ENCODE results near the gene TAS1R1. TPM values are rescaled to one million over a fixed set of nuclear protein-coding genes. Genes with fewer than 3 reads are reported as not detected.

The TAS1R1 gene
- total RNA-seq, 1 donor from 2014 or later, result not detected

DNA sequence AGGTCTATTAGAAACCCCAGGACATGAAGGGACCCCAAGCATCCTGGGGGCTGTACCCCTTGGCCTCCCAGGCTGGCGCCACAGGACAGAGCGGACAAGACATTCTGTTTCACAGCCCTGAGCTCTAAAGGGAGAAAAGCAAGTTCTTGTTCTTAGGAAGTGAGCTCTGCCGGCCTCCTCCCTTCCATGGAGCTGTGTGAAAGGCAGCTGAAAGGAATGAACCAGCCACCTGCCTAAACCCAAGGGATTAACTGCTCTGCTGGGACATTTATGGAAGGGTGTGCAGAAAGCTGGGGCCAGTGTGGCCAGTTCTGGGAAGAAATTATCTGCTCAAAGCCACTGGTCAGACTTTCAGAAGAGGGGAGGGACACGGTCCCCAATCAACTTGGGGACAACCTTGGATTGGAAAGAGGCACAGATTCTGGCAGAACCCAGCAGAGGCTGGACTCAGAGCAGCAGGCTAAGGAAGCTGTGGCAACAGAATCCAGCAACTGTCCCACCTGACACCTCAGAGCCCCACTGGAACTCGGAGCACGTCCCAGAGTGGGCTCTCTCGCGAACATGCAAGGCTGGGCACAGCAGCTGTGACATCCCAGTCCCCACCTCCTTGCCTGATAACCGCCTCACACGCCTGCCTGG, 45.4 kb downstream of the TAS1R1 start:
- peaks cover 46% of the 10 kb centered on the region for H3K4me1 Mint-ChIP-seq (ENCODE audit: low read depth)
- TF ChIP-seq, protein P1, sequence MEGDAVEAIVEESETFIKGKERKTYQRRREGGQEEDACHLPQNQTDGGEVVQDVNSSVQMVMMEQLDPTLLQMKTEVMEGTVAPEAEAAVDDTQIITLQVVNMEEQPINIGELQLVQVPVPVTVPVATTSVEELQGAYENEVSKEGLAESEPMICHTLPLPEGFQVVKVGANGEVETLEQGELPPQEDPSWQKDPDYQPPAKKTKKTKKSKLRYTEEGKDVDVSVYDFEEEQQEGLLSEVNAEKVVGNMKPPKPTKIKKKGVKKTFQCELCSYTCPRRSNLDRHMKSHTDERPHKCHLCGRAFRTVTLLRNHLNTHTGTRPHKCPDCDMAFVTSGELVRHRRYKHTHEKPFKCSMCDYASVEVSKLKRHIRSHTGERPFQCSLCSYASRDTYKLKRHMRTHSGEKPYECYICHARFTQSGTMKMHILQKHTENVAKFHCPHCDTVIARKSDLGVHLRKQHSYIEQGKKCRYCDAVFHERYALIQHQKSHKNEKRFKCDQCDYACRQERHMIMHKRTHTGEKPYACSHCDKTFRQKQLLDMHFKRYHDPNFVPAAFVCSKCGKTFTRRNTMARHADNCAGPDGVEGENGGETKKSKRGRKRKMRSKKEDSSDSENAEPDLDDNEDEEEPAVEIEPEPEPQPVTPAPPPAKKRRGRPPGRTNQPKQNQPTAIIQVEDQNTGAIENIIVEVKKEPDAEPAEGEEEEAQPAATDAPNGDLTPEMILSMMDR (IDR thresholded peaks at IDR 0.05), result no peak
- H3K9me3 Mint-ChIP-seq (ENCODE audit: low read depth), result no peaks in the 10 kb centered on the region
- H3K27ac Mint-ChIP-seq (ENCODE audit: unreplicated experiment), result peak overlapping the region; percentile 98
- H3K27me3 Mint-ChIP-seq (ENCODE audit: low read depth), result no peaks in the 10 kb centered on the region
- peaks cover 10% of the 10 kb centered on the region for H3K36me3 Mint-ChIP-seq (ENCODE audit: low read depth)
- H3K4me3 Mint-ChIP-seq (ENCODE audit: unreplicated experiment), result peak overlapping the region; percentile 86
- no peak for DNase-seq (ENCODE audit: low spot score)

DNA sequence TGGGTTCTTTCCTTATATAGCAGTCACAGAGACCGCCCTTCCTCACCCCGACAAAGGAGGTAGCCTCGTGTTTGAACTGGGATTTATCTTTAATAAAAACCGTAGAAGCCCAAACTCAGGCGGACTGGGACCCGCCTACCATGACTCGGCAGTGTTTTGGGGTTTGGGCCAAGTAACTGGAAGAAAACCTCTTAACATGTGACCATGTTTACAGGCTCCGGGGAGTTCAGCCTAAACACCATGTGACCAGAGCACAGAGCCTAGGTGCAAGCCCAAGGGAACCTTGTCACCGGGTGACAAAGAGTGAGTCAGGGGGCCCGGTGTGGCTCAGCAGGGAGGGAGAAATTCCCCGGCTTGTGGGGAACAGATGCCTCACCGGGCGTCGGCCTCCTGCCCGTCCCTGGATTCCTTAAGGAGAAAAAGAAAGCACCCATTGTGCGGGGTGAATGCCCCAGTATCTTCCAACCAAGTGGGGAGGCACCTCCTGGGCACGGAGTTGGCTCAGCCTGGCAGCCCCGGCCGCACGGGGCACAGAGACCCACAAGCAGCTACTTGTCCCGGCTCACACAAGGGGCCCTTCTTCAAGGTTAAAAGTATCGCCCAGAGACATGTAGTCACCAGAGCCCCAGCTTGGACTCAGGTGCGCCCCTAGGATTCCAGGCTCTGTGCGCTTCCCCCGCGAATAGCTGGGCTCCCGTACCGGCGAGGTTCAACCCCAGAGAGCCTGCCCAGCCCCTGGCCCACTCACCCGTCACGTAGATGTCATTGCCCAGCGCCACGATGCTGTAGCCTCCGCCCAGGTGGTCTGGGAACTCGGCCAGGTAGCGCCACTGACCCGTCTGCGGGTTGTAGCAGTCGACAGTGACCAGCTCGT, 46.2 kb downstream of the TAS1R1 start:
- Mint-ChIP-seq H3K27me3 (ENCODE audit: low read depth) (no peaks in the 10 kb centered on the region), H3K4me1 (ENCODE audit: low read depth) (peaks cover 42% of the 10 kb centered on the region), H3K9me3 (ENCODE audit: low read depth) (no peaks in the 10 kb centered on the region), H3K27ac (ENCODE audit: unreplicated experiment) (peak overlapping the region; percentile 98), H3K4me3 (ENCODE audit: unreplicated experiment) (peak overlapping the region; percentile 86), H3K36me3 (ENCODE audit: low read depth) (peaks cover 4% of the 10 kb centered on the region)
- TF ChIP-seq, protein P1 (IDR thresholded peaks at IDR 0.05), result no peak
- DNase-seq (ENCODE audit: low spot score), result no peak

DNA sequence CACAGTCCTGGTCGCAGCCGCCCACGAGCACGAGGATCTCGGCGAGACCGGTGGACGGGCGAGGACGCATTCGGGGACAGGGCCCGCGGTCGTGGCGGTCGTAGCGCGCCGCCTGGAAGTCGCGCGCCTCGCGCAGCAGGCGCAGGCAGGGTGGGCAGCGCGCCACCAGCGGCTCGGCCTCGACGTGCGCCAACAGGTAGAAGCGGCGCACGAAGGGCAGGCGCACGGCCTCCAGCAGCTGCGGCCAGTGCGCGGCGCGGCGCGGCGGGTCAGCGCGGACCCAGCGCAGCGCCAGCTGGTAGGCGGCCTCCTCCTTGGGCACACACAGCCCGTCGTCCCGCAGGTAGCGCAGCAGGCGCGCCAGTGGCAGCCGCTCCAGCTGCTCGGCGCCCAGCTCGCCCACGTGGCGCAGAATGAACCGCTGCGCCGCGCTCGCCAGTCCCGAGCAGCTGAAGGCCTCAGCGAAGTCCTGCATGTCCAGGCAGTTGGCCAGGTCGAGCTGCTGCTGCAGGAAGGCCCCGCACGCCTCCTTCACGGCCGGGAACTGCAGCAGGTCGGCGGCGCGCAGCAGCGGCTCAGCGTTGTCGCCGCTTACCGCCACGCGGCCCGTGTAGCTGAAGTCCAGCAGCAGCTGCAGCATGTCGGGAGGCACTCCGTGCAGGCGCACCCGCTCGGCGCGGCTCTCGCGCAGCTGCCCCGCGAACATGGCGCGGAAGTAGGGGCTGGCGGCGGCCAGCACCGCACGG, 47.0 kb downstream of the TAS1R1 start:
- TF ChIP-seq, protein P1 (IDR thresholded peaks at IDR 0.05), result peak; percentile 4
- H3K9me3 Mint-ChIP-seq (ENCODE audit: low read depth), result no peaks in the 10 kb centered on the region
- peak overlapping the region; percentile 98 for H3K27ac Mint-ChIP-seq (ENCODE audit: unreplicated experiment)
- DNase-seq (ENCODE audit: low spot score), result no peak
- peaks cover 1% of the 10 kb centered on the region for H3K36me3 Mint-ChIP-seq (ENCODE audit: low read depth)
- no peaks in the 10 kb centered on the region for H3K27me3 Mint-ChIP-seq (ENCODE audit: low read depth)
- peaks cover 38% of the 10 kb centered on the region for H3K4me1 Mint-ChIP-seq (ENCODE audit: low read depth)
- peak overlapping the region; percentile 86 for H3K4me3 Mint-ChIP-seq (ENCODE audit: unreplicated experiment)

DNA sequence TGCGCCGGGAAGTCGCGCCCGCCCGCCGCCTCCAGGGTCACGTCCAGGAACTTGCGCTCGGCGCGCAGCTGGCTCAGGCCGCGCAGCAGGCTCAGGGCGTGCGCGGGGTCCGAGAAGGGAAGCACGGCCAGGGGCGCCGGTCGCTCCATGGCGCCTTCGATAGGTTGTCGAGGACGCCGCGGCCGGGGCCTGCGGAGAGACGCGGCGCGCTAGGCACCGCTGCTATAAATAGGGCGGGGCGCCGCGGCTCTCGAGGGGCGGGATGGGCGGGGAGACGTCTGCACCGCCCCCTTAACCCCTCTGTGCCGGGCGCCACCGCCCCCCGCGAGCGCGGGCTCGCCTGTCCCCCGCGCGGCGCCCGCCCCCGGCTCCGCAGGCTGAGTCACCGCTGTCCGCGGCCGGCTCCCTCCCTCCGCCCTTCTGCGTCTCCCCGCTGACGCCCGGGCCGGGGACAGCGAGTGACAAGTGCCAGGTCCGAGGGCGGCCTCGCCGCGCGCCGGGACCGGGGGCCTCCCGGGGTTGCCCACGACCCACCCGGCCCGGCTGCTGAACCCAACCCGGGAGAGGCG, 47.6 kb downstream of the TAS1R1 start, which contains the start of gene KLHL21:
Gene KLHL21 (minus strand): TSS at position 201 of the 569 bp plus-strand sequence. CDS start 52 bp downstream, at position 149.
- DNase-seq (ENCODE audit: low spot score), result no peak
- peak within 1 kb of the TSS; percentile 99 for H3K27ac Mint-ChIP-seq (ENCODE audit: unreplicated experiment)
- H3K9me3 Mint-ChIP-seq (ENCODE audit: low read depth), result no peaks in the 10 kb centered on the region
- H3K4me3 Mint-ChIP-seq (ENCODE audit: unreplicated experiment), result peak within 1 kb of the TSS; percentile 86
- peaks cover 38% of the 10 kb centered on the region for H3K4me1 Mint-ChIP-seq (ENCODE audit: low read depth)
- no peaks in the 10 kb centered on the region for H3K27me3 Mint-ChIP-seq (ENCODE audit: low read depth)
- TF ChIP-seq, protein P1 (IDR thresholded peaks at IDR 0.05), result peak; percentile 5
- no peaks in the 10 kb centered on the region for H3K36me3 Mint-ChIP-seq (ENCODE audit: low read depth)

All from chondrocyte (in vitro differentiated cells).